ENCODE data around the gene ZNF385A.

The ZNF385A gene

DNA sequence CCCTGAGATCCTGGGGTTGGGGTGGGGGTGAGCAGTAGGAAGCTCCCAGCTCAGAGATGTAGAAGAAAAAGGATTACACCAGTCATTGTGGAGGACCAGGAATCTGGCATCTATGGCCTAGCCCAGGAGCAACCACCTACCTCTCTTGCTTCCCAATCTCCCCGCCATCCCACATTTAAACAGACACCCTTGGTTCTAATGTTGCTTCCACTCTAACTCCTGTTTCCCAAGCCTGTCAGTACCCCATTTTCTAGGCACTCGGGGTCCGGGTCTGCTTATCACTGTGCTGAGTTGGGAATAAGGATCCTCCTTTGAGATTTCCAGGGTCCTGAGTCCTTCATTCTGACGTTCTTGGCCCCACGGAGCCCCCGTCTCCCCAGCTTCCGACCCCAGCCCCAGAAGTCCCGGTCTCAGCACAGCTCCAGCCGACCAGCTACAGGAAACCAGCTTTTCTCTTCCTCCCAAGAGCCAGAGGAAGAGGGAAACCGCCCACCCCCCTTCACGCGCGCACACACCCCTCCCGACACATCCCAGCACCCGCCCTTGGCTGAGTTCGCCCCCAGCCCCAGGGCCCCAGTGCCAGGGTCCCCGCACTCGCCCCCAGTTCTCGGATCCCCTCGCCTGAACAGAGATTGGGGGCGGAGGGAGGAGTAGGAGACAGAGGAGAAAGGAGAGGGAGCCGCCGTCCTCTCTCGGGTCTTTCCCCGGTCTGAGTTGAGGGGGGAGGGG lies 33.3 kb upstream of the ZNF385A start:
- peak overlapping the region; percentile 74 to 89; a peak in 3 of 4 replicates for H3K4me3 ChIP-seq (ENCODE audit: low read depth in 1 of 2, low read length in 2 of 2)
- H3K9ac ChIP-seq (ENCODE audit: low read depth, low read length), result peak overlapping the region; percentile 84
- H2AFZ ChIP-seq (ENCODE audit: low read depth, low read length), result peak overlapping the region; percentile 74
- no peaks in the 10 kb centered on the region for H3K36me3 ChIP-seq (ENCODE audit: insufficient read depth, low read length)
- H3K79me2 ChIP-seq (ENCODE audit: insufficient read depth, low read length), result peaks cover 57% of the 10 kb centered on the region
- no peaks in the 10 kb centered on the region for H3K9me3 ChIP-seq (ENCODE audit: insufficient read depth, low read length, severe bottlenecking)
- no peaks in the 10 kb centered on the region for H4K20me1 ChIP-seq (ENCODE audit: insufficient read depth, low read length)
- H3K27ac ChIP-seq (ENCODE audit: low read length), result peak overlapping the region; percentile 73
- peak overlapping the region; percentile 85 for H3K4me2 ChIP-seq (ENCODE audit: insufficient read depth, low read length)
- H3K27me3 ChIP-seq (ENCODE audit: insufficient read depth, low read length, poor library complexity), result peaks cover 13% of the 10 kb centered on the region
- ATAC-seq (ENCODE audit: insufficient read depth, low read depth) (peak; percentile 43), DNase-seq (peak; percentile 67)
- no peak for TF ChIP-seq CTCF (IDR thresholded peaks at IDR 0.05; ENCODE audit: borderline replicate concordance, extremely low read depth, low read length, poor library complexity, severe bottlenecking)
- TF ChIP-seq EZH2 (IDR thresholded peaks at IDR 0.05; ENCODE audit: borderline replicate concordance, low read depth, low read length, severe bottlenecking), result no peak
- peaks cover 65% of the 10 kb centered on the region for H3K4me1 ChIP-seq (ENCODE audit: insufficient read depth, low read length)

GRCh38 chr12:54416687-54417603 lies 32.4 kb upstream of the ZNF385A start:
- peak overlapping the region; percentile 84 for H3K9ac ChIP-seq (ENCODE audit: low read depth, low read length)
- DNase-seq, result no peak
- H3K27me3 ChIP-seq (ENCODE audit: insufficient read depth, low read length, poor library complexity), result peaks cover 7% of the 10 kb centered on the region
- no peak overlapping the region for H2AFZ ChIP-seq (ENCODE audit: low read depth, low read length)
- no peaks in the 10 kb centered on the region for H4K20me1 ChIP-seq (ENCODE audit: insufficient read depth, low read length)
- H3K4me2 ChIP-seq (ENCODE audit: insufficient read depth, low read length), result peak overlapping the region; percentile 85
- peaks cover 75% of the 10 kb centered on the region for H3K4me1 ChIP-seq (ENCODE audit: insufficient read depth, low read length)
- no peak for ATAC-seq (ENCODE audit: insufficient read depth, low read depth)
- H3K36me3 ChIP-seq (ENCODE audit: insufficient read depth, low read length), result peaks cover 6% of the 10 kb centered on the region; the same call in 1 of the 2 replicates
- TF ChIP-seq CTCF (IDR thresholded peaks at IDR 0.05; ENCODE audit: borderline replicate concordance, extremely low read depth, low read length, poor library complexity, severe bottlenecking) (no peak), EZH2 (IDR thresholded peaks at IDR 0.05; ENCODE audit: borderline replicate concordance, low read depth, low read length, severe bottlenecking) (no peak)
- H3K9me3 ChIP-seq (ENCODE audit: insufficient read depth, low read length, severe bottlenecking), result no peaks in the 10 kb centered on the region
- peak overlapping the region in 1 of 2 experiments; percentile 74; a peak in 2 of 4 replicates for H3K4me3 ChIP-seq (ENCODE audit: low read depth in 1 of 2, low read length in 2 of 2)
- H3K79me2 ChIP-seq (ENCODE audit: insufficient read depth, low read length), result peaks cover 66% of the 10 kb centered on the region
- peak overlapping the region; percentile 73 for H3K27ac ChIP-seq (ENCODE audit: low read length)

DNA sequence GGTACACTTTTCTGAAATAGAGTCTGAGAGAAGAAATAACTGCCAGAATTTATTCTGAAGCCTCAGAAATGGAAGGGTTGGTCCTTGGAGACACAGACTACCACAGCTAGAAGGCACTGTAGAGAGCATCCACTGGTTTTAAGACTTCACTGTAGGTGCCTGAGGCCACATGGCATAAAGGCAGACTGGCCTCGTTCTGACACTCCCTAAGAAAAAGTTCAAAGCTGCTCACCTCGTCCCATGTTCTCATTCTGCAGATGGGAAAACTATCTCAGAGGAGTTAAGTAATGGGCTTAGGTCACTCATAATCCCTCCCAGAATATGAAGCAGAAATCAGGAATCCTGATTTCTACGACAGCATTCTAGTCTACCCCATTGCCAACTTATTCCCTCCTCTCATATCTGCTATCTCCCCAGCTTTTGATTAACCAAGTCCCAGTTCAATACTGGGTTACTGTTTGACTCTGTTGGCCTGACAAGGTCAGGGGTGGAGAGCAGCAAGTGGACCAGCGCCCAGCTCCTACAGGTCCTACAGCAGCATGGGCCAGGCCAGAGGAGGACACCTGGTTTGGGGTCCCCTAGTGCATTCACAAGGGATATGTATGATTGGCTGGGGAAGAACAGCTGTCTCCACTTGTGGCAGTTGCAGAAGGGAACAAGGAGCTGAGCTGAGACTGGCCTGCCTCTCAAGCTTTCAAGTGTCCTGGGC lies 30.8 kb upstream of the ZNF385A start:
- no peak for TF ChIP-seq CTCF (IDR thresholded peaks at IDR 0.05; ENCODE audit: borderline replicate concordance, extremely low read depth, low read length, poor library complexity, severe bottlenecking)
- no peak overlapping the region for H3K4me3 ChIP-seq (ENCODE audit: low read depth in 1 of 2, low read length in 2 of 2)
- peaks cover 18% of the 10 kb centered on the region for H3K36me3 ChIP-seq (ENCODE audit: insufficient read depth, low read length)
- no peak overlapping the region for H2AFZ ChIP-seq (ENCODE audit: low read depth, low read length)
- H4K20me1 ChIP-seq (ENCODE audit: insufficient read depth, low read length), result no peaks in the 10 kb centered on the region
- peaks cover 4% of the 10 kb centered on the region for H3K27me3 ChIP-seq (ENCODE audit: insufficient read depth, low read length, poor library complexity)
- no peak for DNase-seq
- H3K9ac ChIP-seq (ENCODE audit: low read depth, low read length), result no peak overlapping the region
- H3K4me2 ChIP-seq (ENCODE audit: insufficient read depth, low read length), result no peak overlapping the region
- H3K79me2 ChIP-seq (ENCODE audit: insufficient read depth, low read length), result peaks cover 77% of the 10 kb centered on the region
- no peaks in the 10 kb centered on the region for H3K9me3 ChIP-seq (ENCODE audit: insufficient read depth, low read length, severe bottlenecking)
- no peak for ATAC-seq (ENCODE audit: insufficient read depth, low read depth)
- peak overlapping the region; percentile 44 for H3K27ac ChIP-seq (ENCODE audit: low read length)
- H3K4me1 ChIP-seq (ENCODE audit: insufficient read depth, low read length), result peaks cover 73% of the 10 kb centered on the region

Measured in DND-41 (cell line).